ENCODE measurements around the gene WDR41. TPM values are rescaled to one million over a fixed set of nuclear protein-coding genes. Genes with fewer than 3 reads are reported as not detected.
"Not testable (repeated sequence)": the region's sequence is repeated elsewhere in the genome, so short reads cannot be mapped to it uniquely, and the experiment has no call there.

Gene WDR41
- total RNA-seq, 3 donors from 2014 or later = 15.8 to 33.1 (median 21.8) TPM

DNA sequence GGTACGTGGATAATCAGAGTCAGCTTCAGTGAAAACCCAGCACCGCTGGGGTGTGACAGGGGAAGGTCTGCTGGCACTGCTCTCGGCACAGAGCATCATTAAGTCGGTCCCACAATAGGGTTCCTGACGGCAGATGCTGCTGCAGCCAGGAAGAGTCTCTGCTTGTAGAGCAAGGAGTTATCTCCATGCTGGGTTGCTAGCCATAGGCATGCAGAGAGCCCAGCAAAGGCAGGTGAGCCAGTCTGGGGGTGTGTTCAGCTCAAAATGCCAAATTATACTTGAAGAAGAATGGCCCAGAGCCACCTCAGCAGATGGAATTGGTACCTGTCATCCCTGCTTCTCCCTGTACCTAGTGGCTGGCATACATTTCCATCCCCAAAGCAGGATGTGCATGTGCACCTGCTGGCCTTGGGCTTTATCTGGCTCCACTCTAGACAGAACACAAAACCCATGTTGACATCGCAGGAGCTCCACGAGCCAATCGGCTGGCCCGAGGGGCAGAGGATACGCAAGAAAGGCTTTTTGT is 100.8 kb downstream of the WDR41 start:
- intact Hi-C loops (cut with DNase I, micrococcal nuclease) = no loop called here
- Histone ChIP-seq H3K4me1 (ENCODE audit: low read depth) (no peaks in the 10 kb centered on the region), H3K36me3 (ENCODE audit: low read depth) (no peaks in the 10 kb centered on the region), H3K9me3 (no peaks in the 10 kb centered on the region), H3K4me3 (no peak overlapping the region)
- DNase-seq (no peak), ATAC-seq (no peak)
- TF ChIP-seq, protein P1, sequence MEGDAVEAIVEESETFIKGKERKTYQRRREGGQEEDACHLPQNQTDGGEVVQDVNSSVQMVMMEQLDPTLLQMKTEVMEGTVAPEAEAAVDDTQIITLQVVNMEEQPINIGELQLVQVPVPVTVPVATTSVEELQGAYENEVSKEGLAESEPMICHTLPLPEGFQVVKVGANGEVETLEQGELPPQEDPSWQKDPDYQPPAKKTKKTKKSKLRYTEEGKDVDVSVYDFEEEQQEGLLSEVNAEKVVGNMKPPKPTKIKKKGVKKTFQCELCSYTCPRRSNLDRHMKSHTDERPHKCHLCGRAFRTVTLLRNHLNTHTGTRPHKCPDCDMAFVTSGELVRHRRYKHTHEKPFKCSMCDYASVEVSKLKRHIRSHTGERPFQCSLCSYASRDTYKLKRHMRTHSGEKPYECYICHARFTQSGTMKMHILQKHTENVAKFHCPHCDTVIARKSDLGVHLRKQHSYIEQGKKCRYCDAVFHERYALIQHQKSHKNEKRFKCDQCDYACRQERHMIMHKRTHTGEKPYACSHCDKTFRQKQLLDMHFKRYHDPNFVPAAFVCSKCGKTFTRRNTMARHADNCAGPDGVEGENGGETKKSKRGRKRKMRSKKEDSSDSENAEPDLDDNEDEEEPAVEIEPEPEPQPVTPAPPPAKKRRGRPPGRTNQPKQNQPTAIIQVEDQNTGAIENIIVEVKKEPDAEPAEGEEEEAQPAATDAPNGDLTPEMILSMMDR (IDR thresholded peaks at IDR 0.05) = no peak

- ATAC-seq (no peak), DNase-seq (no peak)
- Histone ChIP-seq H3K9me3 (no peaks in the 10 kb centered on the region), H3K4me3 (no peak overlapping the region), H3K36me3 (ENCODE audit: low read depth) (no peaks in the 10 kb centered on the region), H3K4me1 (ENCODE audit: low read depth) (no peaks in the 10 kb centered on the region)
- intact Hi-C loops (cut with DNase I, micrococcal nuclease) = no loop called here
- TF ChIP-seq, protein P1 (IDR thresholded peaks at IDR 0.05) = no peak
Measured at GRCh38 chr5:77390795-77391194, 101.3 kb downstream of the WDR41 start.

DNA sequence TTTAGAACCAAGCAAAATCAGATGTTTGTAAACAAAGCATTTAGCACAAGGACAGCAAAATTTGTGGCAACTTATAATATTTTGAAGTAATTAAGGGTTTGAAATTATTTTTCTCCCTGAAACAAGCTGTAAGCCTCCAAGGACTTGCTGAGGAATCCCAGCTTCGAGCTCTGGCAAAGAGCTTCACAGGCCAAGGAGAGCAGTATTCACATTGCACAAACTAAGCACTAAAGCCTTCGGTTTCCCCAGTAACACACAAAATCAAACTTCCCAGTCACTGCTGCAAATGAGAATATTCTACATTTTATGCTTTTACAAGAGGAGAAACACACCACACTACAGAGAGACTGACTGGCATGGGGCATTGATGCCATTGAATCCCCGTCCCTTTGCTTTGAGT is 101.9 kb downstream of the WDR41 start:
- no peak for ATAC-seq
- Histone ChIP-seq H3K36me3 (ENCODE audit: low read depth) (no peaks in the 10 kb centered on the region), H3K4me1 (ENCODE audit: low read depth) (no peaks in the 10 kb centered on the region), H3K4me3 (no peak overlapping the region), H3K9me3 (no peaks in the 10 kb centered on the region)
- no peak for DNase-seq
- intact Hi-C loops (cut with DNase I, micrococcal nuclease) = no loop called here
- TF ChIP-seq, protein P1 (IDR thresholded peaks at IDR 0.05) = no peak

- TF ChIP-seq, protein P1 (IDR thresholded peaks at IDR 0.05) = no peak
- intact Hi-C loops (cut with DNase I, micrococcal nuclease) = no loop called here
- Histone ChIP-seq H3K36me3 (ENCODE audit: low read depth) (no peaks in the 10 kb centered on the region), H3K4me3 (no peak overlapping the region), H3K4me1 (ENCODE audit: low read depth) (no peaks in the 10 kb centered on the region), H3K9me3 (no peaks in the 10 kb centered on the region)
- ATAC-seq (no peak), DNase-seq (no peak)
Measured at GRCh38 chr5:77389746-77390145, 102.4 kb downstream of the WDR41 start.

DNA sequence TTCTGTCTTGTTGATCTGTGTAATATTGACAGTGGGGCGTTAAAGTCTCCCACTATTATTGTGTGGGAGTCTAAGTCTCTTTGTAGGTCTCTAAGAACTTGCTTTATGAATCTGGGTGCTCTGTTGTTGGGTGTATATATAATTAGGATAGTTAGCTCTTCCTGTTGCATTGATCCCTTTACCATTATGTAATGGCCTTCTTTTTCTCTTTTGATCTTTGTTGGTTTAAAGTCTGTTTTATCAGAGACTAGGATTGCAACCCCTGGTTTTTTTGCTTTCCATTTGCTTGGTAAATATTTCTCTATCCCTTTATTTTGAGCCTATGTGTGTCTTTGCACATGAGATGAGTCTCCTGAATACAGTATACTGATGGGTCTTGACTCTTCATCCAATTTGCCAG is 105.8 kb downstream of the WDR41 start:
- H3K9me3 ChIP-seq; ATAC-seq; H3K36me3 ChIP-seq (ENCODE audit: low read depth); H3K4me1 ChIP-seq (ENCODE audit: low read depth); intact Hi-C loops (cut with DNase I, micrococcal nuclease); H3K4me3 ChIP-seq; DNase-seq: not testable (repeated sequence)

DNA sequence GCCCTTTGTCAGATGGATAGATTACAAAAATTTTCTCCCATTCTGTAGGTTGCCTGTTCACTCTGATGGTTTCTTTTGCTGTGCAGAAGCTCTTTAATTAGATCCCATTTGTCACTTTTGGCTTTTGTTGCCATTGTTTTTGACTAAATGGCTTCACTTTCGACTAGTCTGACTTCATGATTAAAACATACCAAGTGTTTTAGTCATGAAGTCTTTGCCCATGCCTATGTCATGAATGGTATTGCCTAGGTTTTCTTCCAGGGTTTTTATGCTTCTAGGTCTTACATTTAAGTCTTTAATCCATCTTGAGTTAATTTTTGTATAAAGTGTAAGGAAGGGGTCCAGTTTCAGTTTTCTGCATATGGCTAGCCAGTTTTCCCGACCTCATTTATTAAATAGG is 108.8 kb downstream of the WDR41 start:
- DNase-seq; H3K9me3 ChIP-seq; intact Hi-C loops (cut with DNase I, micrococcal nuclease); H3K4me3 ChIP-seq; H3K36me3 ChIP-seq (ENCODE audit: low read depth); H3K4me1 ChIP-seq (ENCODE audit: low read depth); ATAC-seq: not testable (repeated sequence)

Other genes with a start within 250 kb of the WDR41 start
- gene OTP, start 146.4 kb upstream of the WDR41 start, total RNA-seq = not detected